Measurements from ENCODE around the gene EME2. TPM values are rescaled to one million over a fixed set of nuclear protein-coding genes. Genes with fewer than 3 reads are reported as not detected.

Gene EME2
- total and polyA plus RNA-seq, 11 donors = 3.4 to 12.9 (median 6.0) TPM

DNA sequence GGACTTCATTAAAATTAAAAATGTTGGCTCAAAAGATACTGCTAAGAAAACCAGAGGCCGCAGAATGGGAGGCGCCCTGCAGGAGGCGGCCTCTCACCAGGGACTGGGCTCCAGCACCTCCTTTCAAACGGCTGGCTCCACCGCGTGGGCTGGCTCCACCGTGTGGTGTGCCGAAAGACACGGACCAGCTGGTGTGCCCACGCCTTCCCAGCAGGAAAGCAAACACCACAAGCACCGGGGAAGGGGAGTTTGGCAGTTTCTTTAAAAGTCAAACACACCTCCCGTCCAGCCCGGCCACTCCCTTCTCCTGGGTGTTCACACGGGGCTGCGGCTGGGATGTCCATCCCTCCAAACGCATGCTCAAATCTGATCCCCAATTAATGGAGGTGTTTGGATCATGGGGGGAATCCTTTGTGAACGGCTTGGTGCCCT is 40.1 kb downstream of the EME2 start:
- Histone ChIP-seq H3K9me3 (no peaks in the 10 kb centered on the region), H3K36me3 (peaks cover 0 to 77% (median 63%) of the 10 kb centered on the region in 9 donors), H3K27me3 (no peaks in the 10 kb centered on the region), H3K4me1 (peaks cover 0 to 6% (median 0%) of the 10 kb centered on the region in 12 donors), H3K4me3 (no peak overlapping the region), H3K27ac (no peak overlapping the region)
- WGBS, 4 donors = 31 to 46% (median 37%) methylated on average over 15 to 17 of the region's 17 CpGs
- DNase-seq (peak in 4 of 5 donors; percentile 61 to 85 (median 69)), ATAC-seq (peak; percentile 61 to 91 (median 82))
- intact Hi-C loops (cut with DNase I) = no loop called here
- no peak for TF ChIP-seq POLR2A (IDR thresholded peaks at IDR 0.05)
- TF ChIP-seq, protein P1, sequence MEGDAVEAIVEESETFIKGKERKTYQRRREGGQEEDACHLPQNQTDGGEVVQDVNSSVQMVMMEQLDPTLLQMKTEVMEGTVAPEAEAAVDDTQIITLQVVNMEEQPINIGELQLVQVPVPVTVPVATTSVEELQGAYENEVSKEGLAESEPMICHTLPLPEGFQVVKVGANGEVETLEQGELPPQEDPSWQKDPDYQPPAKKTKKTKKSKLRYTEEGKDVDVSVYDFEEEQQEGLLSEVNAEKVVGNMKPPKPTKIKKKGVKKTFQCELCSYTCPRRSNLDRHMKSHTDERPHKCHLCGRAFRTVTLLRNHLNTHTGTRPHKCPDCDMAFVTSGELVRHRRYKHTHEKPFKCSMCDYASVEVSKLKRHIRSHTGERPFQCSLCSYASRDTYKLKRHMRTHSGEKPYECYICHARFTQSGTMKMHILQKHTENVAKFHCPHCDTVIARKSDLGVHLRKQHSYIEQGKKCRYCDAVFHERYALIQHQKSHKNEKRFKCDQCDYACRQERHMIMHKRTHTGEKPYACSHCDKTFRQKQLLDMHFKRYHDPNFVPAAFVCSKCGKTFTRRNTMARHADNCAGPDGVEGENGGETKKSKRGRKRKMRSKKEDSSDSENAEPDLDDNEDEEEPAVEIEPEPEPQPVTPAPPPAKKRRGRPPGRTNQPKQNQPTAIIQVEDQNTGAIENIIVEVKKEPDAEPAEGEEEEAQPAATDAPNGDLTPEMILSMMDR (IDR thresholded peaks at IDR 0.05) = peak in 11 of 12 donors; percentile 18 to 58 (median 36)

DNA sequence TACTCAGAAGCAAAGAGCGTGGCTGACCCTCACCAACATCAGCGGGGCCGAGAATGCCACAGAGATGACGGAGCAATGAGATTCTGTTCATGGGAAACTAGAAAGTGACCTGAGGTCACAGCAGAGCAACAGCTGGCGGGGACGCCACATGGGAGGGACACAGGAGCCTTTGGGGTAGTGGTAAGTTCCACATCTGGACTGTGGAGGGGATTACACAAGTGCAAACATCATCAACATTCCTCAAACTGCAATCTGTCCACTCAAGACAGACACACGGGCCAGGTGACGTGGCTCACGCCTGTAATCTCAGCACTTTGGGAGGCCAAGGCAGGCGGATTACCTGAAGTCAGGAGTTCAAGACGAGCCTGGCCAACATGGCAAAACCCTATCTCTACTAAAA is 42.9 kb downstream of the EME2 start:
- ATAC-seq (peak in 1 of 4 donors; percentile 51), DNase-seq (peak in 1 of 5 donors; percentile 58)
- intact Hi-C loops (cut with DNase I) = no loop called here
- TF ChIP-seq, protein P1 (IDR thresholded peaks at IDR 0.05) = no peak
- TF ChIP-seq POLR2A (IDR thresholded peaks at IDR 0.05) = no peak
- Histone ChIP-seq H3K9me3 (no peaks in the 10 kb centered on the region), H3K27me3 (no peaks in the 10 kb centered on the region), H3K4me1 (peaks cover 0 to 6% (median 0%) of the 10 kb centered on the region in 12 donors), H3K36me3 (peaks cover 0 to 78% (median 55%) of the 10 kb centered on the region in 9 donors), H3K4me3 (no peak overlapping the region), H3K27ac (no peak overlapping the region)
- 86 to 93% (median 91%) methylated on average over 11 of the region's 11 CpGs for WGBS, 4 donors

DNA sequence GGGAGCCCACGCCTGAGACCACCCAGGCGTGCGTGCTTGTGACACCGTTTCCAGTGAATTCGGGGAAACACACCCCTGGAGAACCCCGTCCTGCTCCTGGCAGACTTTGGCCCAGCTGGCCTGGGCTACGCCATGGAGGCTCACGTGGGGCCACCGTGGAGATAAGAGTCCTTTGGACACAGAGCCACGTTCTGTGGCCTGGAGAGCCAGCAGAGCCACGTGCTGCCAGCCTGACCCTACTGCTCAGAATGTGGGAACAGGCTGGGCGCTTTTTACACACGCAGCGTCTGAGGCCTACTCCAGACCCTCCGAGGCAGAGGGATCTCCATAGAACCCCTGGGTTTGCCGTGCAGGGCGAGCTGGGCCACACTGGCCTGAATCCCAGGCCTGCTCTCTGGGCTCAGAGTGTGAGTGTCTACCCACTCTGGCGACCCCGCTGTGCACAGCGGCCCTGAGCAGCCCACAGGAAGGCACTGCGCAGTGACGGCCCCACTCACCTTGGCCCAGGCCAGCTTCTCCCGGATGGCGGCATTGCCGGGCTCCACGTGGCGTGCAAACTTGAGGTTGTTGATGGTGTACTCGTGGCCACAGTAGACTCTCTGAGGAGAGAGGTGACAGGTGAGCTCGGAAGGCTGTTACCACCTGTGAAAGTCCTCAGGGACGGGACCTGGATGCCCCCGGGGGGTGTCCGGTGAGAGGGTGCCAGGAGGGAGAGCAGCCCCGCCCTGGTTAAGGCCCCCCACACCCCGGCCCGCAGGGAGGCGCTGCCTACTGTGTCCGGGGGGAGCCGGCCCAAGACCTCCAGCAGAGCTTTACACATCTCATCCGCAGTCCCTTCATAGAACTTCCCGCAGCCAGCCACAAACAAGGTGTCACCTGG is 44.0 kb downstream of the EME2 start:
- DNase-seq = no peak
- TF ChIP-seq, protein P1 (IDR thresholded peaks at IDR 0.05) = no peak
- no peak for TF ChIP-seq POLR2A (IDR thresholded peaks at IDR 0.05)
- Histone ChIP-seq H3K9me3 (no peaks in the 10 kb centered on the region), H3K36me3 (peaks cover 0 to 83% (median 64%) of the 10 kb centered on the region in 9 donors), H3K4me3 (no peak overlapping the region), H3K27ac (no peak overlapping the region), H3K27me3 (no peaks in the 10 kb centered on the region), H3K4me1 (peaks cover 0 to 6% (median 0%) of the 10 kb centered on the region in 12 donors)
- intact Hi-C loops (cut with DNase I) = no loop called here
- ATAC-seq = no peak
- WGBS, 4 donors = 93 to 95% (median 94%) methylated on average over 34 to 40 of the region's 40 CpGs

DNA sequence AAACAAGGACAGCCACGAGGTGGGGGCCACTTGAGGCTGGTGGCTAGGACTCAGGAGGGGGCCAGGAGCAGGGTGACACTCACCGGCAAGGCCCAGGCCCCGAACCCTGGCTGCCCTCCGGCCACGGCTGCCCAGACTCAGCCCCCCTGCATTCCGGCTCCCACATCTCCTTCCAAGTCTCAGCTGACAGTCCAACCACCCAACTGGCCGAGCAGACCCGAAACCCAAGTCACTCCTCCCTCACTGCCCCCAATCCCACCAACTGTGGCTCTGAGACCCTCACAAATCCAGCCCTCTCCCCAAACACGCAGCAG is 44.6 kb downstream of the EME2 start:
- Histone ChIP-seq H3K4me1 (peaks cover 0 to 6% (median 0%) of the 10 kb centered on the region in 12 donors), H3K27ac (no peak overlapping the region), H3K36me3 (peaks cover 0 to 89% (median 70%) of the 10 kb centered on the region in 9 donors), H3K9me3 (no peaks in the 10 kb centered on the region), H3K4me3 (no peak overlapping the region), H3K27me3 (no peaks in the 10 kb centered on the region)
- WGBS, 4 donors = 92 to 96% (median 95%) methylated on average over 7 to 9 of the region's 9 CpGs
- ATAC-seq (no peak), DNase-seq (no peak)
- intact Hi-C loops (cut with DNase I) = no loop called here
- no peak for TF ChIP-seq POLR2A (IDR thresholded peaks at IDR 0.05)

Data from heart left ventricle (tissue), 16 donors.